GM12872 (cell line): ENCODE data around the gene CDHR5.

Experiments used
- CTCF ChIP-seq: IDR thresholded peaks from 3 replicates; pipeline ENCODE4 v1.5.1; 2011; ENCODE audit warnings: low read depth, mild to moderate bottlenecking, low read length, moderate library complexity; ENCODE audit not compliant: insufficient read depth

Gene CDHR5

DNA sequence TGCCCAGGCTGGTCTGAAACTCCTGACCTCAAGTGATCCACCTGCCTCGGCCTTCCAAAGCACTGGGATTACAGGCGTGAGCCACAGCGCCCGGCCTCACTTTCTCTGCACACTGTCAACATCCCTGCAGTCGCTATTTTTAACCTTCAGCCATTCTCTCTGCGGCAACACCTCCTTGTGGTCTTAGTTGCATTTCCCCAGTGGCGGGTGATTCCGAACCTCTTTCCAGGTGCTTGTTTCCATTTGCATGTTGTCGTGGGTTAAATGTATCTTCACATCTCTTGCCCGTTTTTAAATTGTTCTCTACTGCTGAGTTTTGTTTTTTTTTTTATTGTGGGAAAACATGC, 4.5 kb upstream of the CDHR5 start:
- TF ChIP-seq CTCF: no peak

- TF ChIP-seq CTCF: no peak
These were observed 3.3 kb upstream of the CDHR5 start for GRCh38 chr11:628056-628455.

DNA sequence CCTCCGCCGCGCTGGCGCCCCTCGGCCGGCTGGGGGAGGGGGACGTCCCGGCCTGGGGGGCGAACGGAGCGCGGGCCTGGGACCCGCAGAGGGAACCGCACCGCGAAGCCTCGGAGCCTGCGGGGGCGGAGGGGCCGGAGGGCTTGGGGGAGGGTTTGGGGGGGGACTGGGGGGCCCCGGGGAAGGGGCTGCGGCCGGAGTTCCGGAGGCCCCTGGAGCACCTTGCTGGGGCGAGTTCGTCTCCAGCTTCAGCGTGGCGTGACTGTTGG, 2.5 kb upstream of the CDHR5 start:
- TF ChIP-seq CTCF: no peak

GRCh38 chr11:626475-627307, 1.9 kb upstream of the CDHR5 start, which contains the start of gene SCT:
SCT (minus strand) TSS chr11:627181; CDS start chr11:627143, 38 bp downstream.
- TF ChIP-seq CTCF: no peak

DNA sequence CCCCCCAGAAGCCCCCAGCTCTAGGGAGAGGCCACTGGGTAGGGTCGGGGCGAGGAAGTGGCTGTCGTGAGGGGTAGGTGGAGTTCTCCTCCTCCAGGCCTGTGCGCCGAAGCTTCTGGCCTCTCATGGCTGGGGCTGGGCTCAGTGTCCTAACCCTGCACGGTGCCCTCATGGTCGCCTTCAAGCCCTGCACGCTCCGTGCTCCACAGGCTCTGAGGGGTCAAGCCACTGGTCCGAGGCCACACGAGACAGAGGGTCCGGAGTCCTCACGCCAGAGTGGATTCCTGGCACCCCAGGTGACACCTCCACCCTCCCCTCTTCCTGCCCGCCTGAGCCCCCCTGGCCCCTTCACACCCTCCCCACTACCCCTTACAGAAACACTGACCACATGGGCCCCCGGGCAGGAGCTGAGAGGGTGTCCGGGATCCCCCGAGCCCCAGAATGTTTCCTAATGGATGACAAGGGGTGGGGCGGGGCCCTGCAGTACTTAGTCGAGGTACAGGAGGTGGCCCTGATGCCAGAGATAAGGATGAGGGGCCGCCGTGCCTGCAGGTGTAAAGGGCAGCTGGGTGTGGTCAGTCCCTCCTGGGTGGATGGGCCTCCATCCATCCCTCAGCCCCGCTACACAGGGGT, 997 bp upstream of the CDHR5 start:
- TF ChIP-seq CTCF: no peak

GRCh38 chr11:623999-624704, 603 bp downstream of the CDHR5 start:
- no peak for TF ChIP-seq CTCF

DNA sequence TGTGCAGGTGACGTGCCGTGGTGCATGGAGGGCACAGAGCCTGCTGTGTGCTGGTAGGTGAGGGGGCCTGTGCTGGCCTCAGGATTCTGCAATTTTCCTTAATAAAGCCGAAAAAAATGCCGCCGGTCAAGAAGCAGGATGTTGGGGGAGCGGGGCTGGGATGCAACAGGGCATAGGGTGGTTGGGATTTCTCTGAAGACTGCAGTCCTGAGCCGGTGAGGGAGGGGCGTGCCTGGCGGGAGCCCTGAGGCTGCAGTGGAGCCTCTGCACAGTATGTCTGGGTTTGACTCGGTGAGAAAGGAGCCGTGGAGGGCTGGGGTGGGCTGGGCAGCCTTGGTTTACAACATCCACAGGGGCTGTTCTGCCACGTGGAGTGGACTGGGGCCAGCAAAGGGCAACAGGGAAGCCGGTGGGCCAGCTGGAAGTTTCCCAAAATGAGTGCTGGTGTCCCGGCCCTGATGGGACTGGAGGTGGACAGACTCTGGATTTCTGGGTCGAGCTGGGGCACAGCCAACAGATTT, 1.3 kb downstream of the CDHR5 start:
- TF ChIP-seq CTCF: no peak
